CD8-positive, alpha-beta memory T cell (primary cell): ENCODE results near the gene NPLOC4. TPM values are rescaled to one million over a fixed set of nuclear protein-coding genes. Genes with fewer than 3 reads are reported as not detected.
A peak's percentile ranks its signal among the peaks of the same experiment; 100 is the strongest.

Source experiments
- CTCF ChIA-PET: fragments of 350-600 bp; sonication (Branson Sonifier 250); formaldehyde crosslinking; loops from one replicate; lab custom pipeline; 2021; ENCODE audit warnings: antibody characterized with exemption; lab: Charles Lee
- POLR2A ChIA-PET: fragments of 350-600 bp; sonication (Branson Sonifier 250); formaldehyde crosslinking; loops from one replicate; lab custom pipeline; 2021; ENCODE audit warnings: antibody characterized with exemption; lab: Charles Lee
- DNase-seq, 5 donors: peaks; one replicate each; pipeline versions ENCODE4 v3.0.0 to v3.0.0-alpha.2; 2020 to 2022; ENCODE audit warnings: mixed read lengths in 1 of 5
- H3K27ac ChIP-seq: one replicate; pipeline ENCODE4 v1.7.0; 2013; ENCODE audit warnings: low read depth, mild to moderate bottlenecking, low read length, moderate library complexity
- H3K27me3 ChIP-seq: 2 replicates; pipeline ENCODE4 v1.7.0; 2013; ENCODE audit warnings: low read length, mild to moderate bottlenecking; ENCODE audit not compliant: insufficient read depth, poor library complexity, severe bottlenecking
- H3K36me3 ChIP-seq: 2 replicates; pipeline ENCODE4 v1.7.0; 2013; ENCODE audit warnings: mild to moderate bottlenecking, low read length, moderate library complexity; ENCODE audit not compliant: insufficient read depth
- H3K4me1 ChIP-seq: 2 replicates; pipeline ENCODE4 v1.7.0; 2013; ENCODE audit warnings: mild to moderate bottlenecking, low read length, moderate library complexity; ENCODE audit not compliant: insufficient read depth
- H3K4me3 ChIP-seq: 2 replicates; pipeline ENCODE4 v1.7.0; 2013; ENCODE audit warnings: mild to moderate bottlenecking, low read length
- H3K9me3 ChIP-seq: 2 replicates; pipeline ENCODE4 v1.7.0; 2013; ENCODE audit warnings: mild to moderate bottlenecking, low read length
- H3K27ac Mint-ChIP-seq, 8 donors: one replicate each; pipeline ENCODE4 v1.8.0; 2020 to 2021; ENCODE audit warnings: mixed read lengths in 8 of 8, mild to moderate bottlenecking in 6 of 8, inconsistent platforms in 3 of 8, moderate library complexity in 3 of 8
- H3K27me3 Mint-ChIP-seq, 2 donors: one replicate each; pipeline ENCODE4 v1.8.0; 2020 to 2021; ENCODE audit warnings: mixed read lengths in 2 of 2, mild to moderate bottlenecking in 1 of 2, moderate library complexity in 1 of 2
- H3K36me3 Mint-ChIP-seq, 3 donors: one replicate each; pipeline ENCODE4 v1.8.0; 2020 to 2021; ENCODE audit warnings: mixed read lengths in 3 of 3, inconsistent platforms in 1 of 3, mild to moderate bottlenecking in 1 of 3
- H3K4me1 Mint-ChIP-seq, 3 donors: one replicate each; pipeline ENCODE4 v1.8.0; 2020 to 2021; ENCODE audit warnings: mixed read lengths in 3 of 3, inconsistent platforms in 1 of 3, mild to moderate bottlenecking in 1 of 3
- H3K4me3 Mint-ChIP-seq, 7 donors: one replicate each; pipeline ENCODE4 v1.8.0; 2020 to 2021; ENCODE audit warnings: mixed read lengths in 7 of 7, mild to moderate bottlenecking in 6 of 7, moderate library complexity in 4 of 7, inconsistent platforms in 2 of 7
- H3K9me3 Mint-ChIP-seq, 5 donors: one replicate each; pipeline ENCODE4 v1.8.0; 2020 to 2022; ENCODE audit warnings: mixed read lengths in 5 of 5, mild to moderate bottlenecking in 3 of 5, moderate library complexity in 2 of 5, inconsistent platforms in 1 of 5
- polyA plus RNA-seq: library from polyadenylated mRNA; unstranded; fragments of 300-500 nt; fragmentation: Illumina TruSeq; gene quantifications from one replicate; pipeline ENCODE4 v1.2.3, GENCODE V29; 2021
- total RNA-seq, 2 experiments: library from RNA; stranded (reverse); gene quantifications; one replicate each; pipeline ENCODE4 v1.2.3, GENCODE V29; 2021

NPLOC4 gene
- total and polyA plus RNA-seq, 3 experiments from 2014 or later = 63.1 to 126 (median 125) TPM

GRCh38 chr17:81551458-81552243 is 85.3 kb downstream of the NPLOC4 start:
- Mint-ChIP-seq H3K4me3 (peak overlapping the region; percentile 80 to 95 (median 86)), H3K27ac (peak overlapping the region in 7 of 8 donors; percentile 50 to 89 (median 78)), H3K4me1 (peaks cover 30 to 43% (median 32%) of the 10 kb centered on the region in 3 donors), H3K27me3 (peaks cover 0 to 3% of the 10 kb centered on the region in 2 donors), H3K9me3 (no peaks in the 10 kb centered on the region), H3K36me3 (peaks cover 0 to 45% (median 0%) of the 10 kb centered on the region in 3 donors)
- POLR2A ChIA-PET = interaction anchor here (0.9 to 1.4 kb wide), 4 partner anchors 33 to 41 kb away, joined by 3 to 9 read pairs (median 6); partner anchors contain the start of gene ACTG1
- CTCF ChIA-PET = interaction anchor here (0.8 to 2.2 kb wide), 4 partner anchors 33 to 310 kb away, joined by 3 to 16 read pairs (median 6); no protein-coding TSS in a partner anchor
- no peaks in the 10 kb centered on the region for H3K9me3 ChIP-seq
- H3K36me3 ChIP-seq = no peaks in the 10 kb centered on the region
- H3K4me1 ChIP-seq = peaks cover 22% of the 10 kb centered on the region
- H3K27me3 ChIP-seq = no peaks in the 10 kb centered on the region
- peak overlapping the region; percentile 77 for H3K27ac ChIP-seq
- H3K4me3 ChIP-seq = peak overlapping the region; percentile 75
- DNase-seq = peak in 1 of 5 donors; percentile 57

DNA sequence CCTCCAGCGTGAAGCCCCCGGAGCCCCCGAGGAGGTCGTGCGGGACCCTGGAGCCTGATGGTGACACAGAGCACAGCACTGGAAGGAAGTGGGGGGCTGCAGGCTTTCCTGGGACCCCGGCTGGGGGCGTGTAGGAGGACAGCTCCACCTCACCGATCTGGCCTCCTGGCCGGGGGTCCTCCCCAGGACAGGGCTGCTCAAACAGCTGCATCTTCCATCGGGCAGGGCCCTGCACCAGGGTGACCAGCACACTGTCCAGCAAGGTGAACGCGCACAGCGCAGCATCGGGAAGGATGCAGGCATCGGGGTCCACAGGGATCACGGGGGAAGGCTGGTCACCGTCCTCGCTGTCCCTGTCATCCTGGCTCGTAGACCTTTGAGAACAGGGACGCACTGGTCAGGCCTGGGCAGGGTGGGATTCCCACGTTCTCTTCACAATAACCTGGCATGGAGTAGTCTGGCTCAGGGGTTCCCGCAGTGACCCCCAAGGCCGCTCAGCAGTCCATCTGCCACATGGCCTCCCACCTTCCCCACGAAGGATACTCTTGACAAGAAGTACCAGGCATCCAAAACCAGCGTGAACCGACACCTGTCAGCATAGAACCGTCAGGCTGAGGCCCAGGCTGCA is 86.0 kb downstream of the NPLOC4 start:
- Mint-ChIP-seq H3K9me3 (no peaks in the 10 kb centered on the region), H3K27me3 (peaks cover 0 to 3% of the 10 kb centered on the region in 2 donors), H3K36me3 (peaks cover 0 to 50% (median 2%) of the 10 kb centered on the region in 3 donors), H3K4me3 (peak overlapping the region; percentile 80 to 90 (median 86)), H3K4me1 (peaks cover 30 to 43% (median 32%) of the 10 kb centered on the region in 3 donors), H3K27ac (peak overlapping the region in 4 of 8 donors; percentile 88 to 97 (median 89))
- Histone ChIP-seq H3K36me3 (no peaks in the 10 kb centered on the region), H3K4me3 (peak overlapping the region; percentile 75), H3K27me3 (no peaks in the 10 kb centered on the region), H3K27ac (peak overlapping the region; percentile 77), H3K9me3 (no peaks in the 10 kb centered on the region), H3K4me1 (peaks cover 22% of the 10 kb centered on the region)
- ChIA-PET CTCF (interaction anchor here (1.0 to 2.2 kb wide), 2 partner anchors 32 kb away, joined by 3 to 16 read pairs; no protein-coding TSS in a partner anchor), POLR2A (interaction anchor here (0.9 kb wide), 1 partner anchor 32 kb away, joined by 3 read pairs; no protein-coding TSS in a partner anchor)
- no peak for DNase-seq

DNA sequence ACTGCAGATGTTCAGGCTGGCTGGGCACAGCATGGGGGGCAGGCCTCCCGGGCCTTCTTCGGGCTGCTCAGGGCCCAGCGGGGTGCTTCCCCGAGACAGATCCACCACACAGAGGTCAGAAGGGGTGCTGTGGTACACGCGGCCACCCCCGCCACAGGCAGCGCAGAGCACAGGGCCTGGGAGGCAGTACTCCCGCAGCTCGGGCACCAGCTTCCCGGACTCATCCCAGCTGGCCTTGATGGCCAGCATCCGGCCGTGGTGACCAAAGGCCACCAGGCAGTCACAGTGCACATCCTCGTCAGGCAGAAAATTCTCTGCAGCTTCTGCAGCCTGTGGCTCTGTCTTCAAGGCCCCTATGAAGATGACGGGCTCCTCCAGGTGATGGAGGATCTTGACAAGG is 86.6 kb downstream of the NPLOC4 start:
- peaks cover 22% of the 10 kb centered on the region for H3K4me1 ChIP-seq
- H3K9me3 ChIP-seq = no peaks in the 10 kb centered on the region
- no peak for DNase-seq
- H3K27me3 Mint-ChIP-seq = peaks cover 0 to 3% of the 10 kb centered on the region in 2 donors
- H3K4me1 Mint-ChIP-seq = peaks cover 30 to 43% (median 32%) of the 10 kb centered on the region in 3 donors
- CTCF ChIA-PET = interaction anchor here (1.0 kb wide), 1 partner anchor 31 kb away, joined by 3 read pairs; no protein-coding TSS in a partner anchor
- no peak overlapping the region for H3K27ac ChIP-seq
- H3K4me3 ChIP-seq = no peak overlapping the region
- peaks cover 0 to 53% (median 2%) of the 10 kb centered on the region in 3 donors for H3K36me3 Mint-ChIP-seq
- H3K36me3 ChIP-seq = no peaks in the 10 kb centered on the region
- no peaks in the 10 kb centered on the region for H3K9me3 Mint-ChIP-seq
- peak overlapping the region in 1 of 8 donors; percentile 89 for H3K27ac Mint-ChIP-seq
- peak overlapping the region; percentile 80 to 90 (median 84) for H3K4me3 Mint-ChIP-seq
- H3K27me3 ChIP-seq = no peaks in the 10 kb centered on the region
- POLR2A ChIA-PET = no interaction called here

- POLR2A ChIA-PET = no interaction called here
- Mint-ChIP-seq H3K27ac (peak overlapping the region in 2 of 8 donors; percentile 70 to 89), H3K9me3 (no peaks in the 10 kb centered on the region), H3K4me1 (peaks cover 30 to 43% (median 32%) of the 10 kb centered on the region in 3 donors), H3K4me3 (peak overlapping the region; percentile 63 to 89 (median 82)), H3K36me3 (peaks cover 0 to 57% (median 2%) of the 10 kb centered on the region in 3 donors), H3K27me3 (peaks cover 0 to 3% of the 10 kb centered on the region in 2 donors)
- Histone ChIP-seq H3K27ac (no peak overlapping the region), H3K27me3 (no peaks in the 10 kb centered on the region), H3K9me3 (no peaks in the 10 kb centered on the region), H3K36me3 (no peaks in the 10 kb centered on the region), H3K4me3 (no peak overlapping the region), H3K4me1 (peaks cover 22% of the 10 kb centered on the region)
- CTCF ChIA-PET = interaction anchor here (1.0 kb wide), 1 partner anchor 31 kb away, joined by 3 read pairs; no protein-coding TSS in a partner anchor
- no peak for DNase-seq
Measured at GRCh38 chr17:81549826-81550225, 87.1 kb downstream of the NPLOC4 start.

GRCh38 chr17:81549031-81549557 is 87.8 kb downstream of the NPLOC4 start:
- Mint-ChIP-seq H3K4me3 (peak overlapping the region in 4 of 7 donors; percentile 15 to 86 (median 82)), H3K27ac (peak overlapping the region in 1 of 8 donors; percentile 89), H3K36me3 (peaks cover 0 to 60% (median 2%) of the 10 kb centered on the region in 3 donors)

GRCh38 chr17:81547614-81547982 is 89.3 kb downstream of the NPLOC4 start:
- Mint-ChIP-seq H3K27ac (peak overlapping the region in 1 of 8 donors; percentile 36), H3K4me3 (peak overlapping the region in 1 of 7 donors; percentile 67), H3K4me1 (peaks cover 13 to 24% (median 14%) of the 10 kb centered on the region in 3 donors), H3K9me3 (no peaks in the 10 kb centered on the region), H3K36me3 (peaks cover 0 to 71% (median 2%) of the 10 kb centered on the region in 3 donors), H3K27me3 (peaks cover 0 to 3% of the 10 kb centered on the region in 2 donors)
- ChIA-PET POLR2A (no interaction called here), CTCF (no interaction called here)
- no peaks in the 10 kb centered on the region for H3K36me3 ChIP-seq
- H3K27me3 ChIP-seq = no peaks in the 10 kb centered on the region
- no peak overlapping the region for H3K27ac ChIP-seq
- H3K9me3 ChIP-seq = no peaks in the 10 kb centered on the region
- H3K4me3 ChIP-seq = no peak overlapping the region
- peaks cover 8% of the 10 kb centered on the region for H3K4me1 ChIP-seq
- DNase-seq = no peak

More at GRCh38 chr17:81549031-81549557, 87.8 kb downstream of the NPLOC4 start:
- no peak overlapping the region for H3K4me3 ChIP-seq
- ChIA-PET CTCF (no interaction called here), POLR2A (interaction anchor here (0.7 kb wide), 1 partner anchor 15 kb away, joined by 3 read pairs; no protein-coding TSS in a partner anchor)
- peaks cover 18% of the 10 kb centered on the region for H3K4me1 ChIP-seq
- peaks cover 26 to 39% (median 27%) of the 10 kb centered on the region in 3 donors for H3K4me1 Mint-ChIP-seq
- DNase-seq = no peak
- no peaks in the 10 kb centered on the region for H3K27me3 ChIP-seq
- H3K27ac ChIP-seq = no peak overlapping the region
- H3K9me3 Mint-ChIP-seq = no peaks in the 10 kb centered on the region
- no peaks in the 10 kb centered on the region for H3K36me3 ChIP-seq
- H3K27me3 Mint-ChIP-seq = peaks cover 0 to 3% of the 10 kb centered on the region in 2 donors
- H3K9me3 ChIP-seq = no peaks in the 10 kb centered on the region

GRCh38 chr17:81546906-81547613 is 89.9 kb downstream of the NPLOC4 start:
- H3K4me1 ChIP-seq = peaks cover 8% of the 10 kb centered on the region
- H3K27me3 Mint-ChIP-seq = peaks cover 0 to 3% of the 10 kb centered on the region in 2 donors
- H3K4me3 ChIP-seq = no peak overlapping the region
- ChIA-PET CTCF (no interaction called here), POLR2A (no interaction called here)
- no peak for DNase-seq
- no peaks in the 10 kb centered on the region for H3K27me3 ChIP-seq
- no peak overlapping the region for H3K4me3 Mint-ChIP-seq
- H3K36me3 Mint-ChIP-seq = peaks cover 0 to 75% (median 2%) of the 10 kb centered on the region in 3 donors
- no peaks in the 10 kb centered on the region for H3K9me3 ChIP-seq
- H3K27ac ChIP-seq = no peak overlapping the region
- H3K4me1 Mint-ChIP-seq = peaks cover 13 to 24% (median 14%) of the 10 kb centered on the region in 3 donors
- H3K36me3 ChIP-seq = no peaks in the 10 kb centered on the region
- no peak overlapping the region for H3K27ac Mint-ChIP-seq
- H3K9me3 Mint-ChIP-seq = no peaks in the 10 kb centered on the region
